ENCODE results near the gene ASB9. TPM values are rescaled to one million over a fixed set of nuclear protein-coding genes. Genes with fewer than 3 reads are reported as not detected.

ASB9 gene
- total RNA-seq, 1 experiment from 2014 or later: not detected

- H3K9me3 ChIP-seq (ENCODE audit: control insufficient read depth, low read depth, low read length): peaks cover 7% of the 10 kb centered on the region
- no peak for DNase-seq
- H3K27me3 Mint-ChIP-seq (ENCODE audit: low read depth): peaks cover 2% of the 10 kb centered on the region; the same call in 1 of the 2 replicates
- H3K23ac ChIP-seq (ENCODE audit: insufficient read length, low read depth, low read length): no peak overlapping the region
- no peaks in the 10 kb centered on the region for H4K20me1 ChIP-seq (ENCODE audit: control insufficient read depth, insufficient read depth, insufficient read length)
- no peaks in the 10 kb centered on the region for H3K79me2 ChIP-seq (ENCODE audit: insufficient read depth, low read length)
- no peaks in the 10 kb centered on the region for H3K23me2 ChIP-seq (ENCODE audit: insufficient read length, low read depth, low read length, poor library complexity, severe bottlenecking)
- H3K56ac ChIP-seq (ENCODE audit: insufficient read length, low read depth, low read length): no peak overlapping the region
- WGBS (ENCODE audit: extremely low coverage, insufficient read length, low lambda C conversion rate): no CpG with 5 or more reads among the region's 4 CpGs
- no peak overlapping the region for H2AFZ ChIP-seq (ENCODE audit: low read length)
- H2AK5ac ChIP-seq (ENCODE audit: insufficient read length, low read length): no peak overlapping the region
- H3K4me2 ChIP-seq (ENCODE audit: insufficient read depth, insufficient read length, low read length): no peak overlapping the region
- no peak overlapping the region for H4K91ac ChIP-seq (ENCODE audit: insufficient read length, low read depth, low read length)
- no peak overlapping the region for H2BK20ac ChIP-seq (ENCODE audit: low read depth, low read length, poor library complexity, severe bottlenecking)
- H3K27ac Mint-ChIP-seq: no peak overlapping the region
- H3K9me3 Mint-ChIP-seq: peaks cover 48% of the 10 kb centered on the region in 2 experiments
- no peak overlapping the region for H4K5ac ChIP-seq (ENCODE audit: insufficient read length, low read depth, low read length)
- H3K79me1 ChIP-seq (ENCODE audit: insufficient read depth, low read depth, low read length, poor library complexity, severe bottlenecking): no peaks in the 10 kb centered on the region
- H3K4me3 Mint-ChIP-seq: no peak overlapping the region
- H3K27me3 ChIP-seq (ENCODE audit: insufficient read depth, low read length): no peaks in the 10 kb centered on the region
- H3K14ac ChIP-seq (ENCODE audit: insufficient read depth, low read length): no peak overlapping the region
- no peaks in the 10 kb centered on the region; a peak in 1 of 7 replicates for H3K36me3 Mint-ChIP-seq (ENCODE audit: insufficient read depth in 1 of 3, low read depth in 3 of 3)
- H3K18ac ChIP-seq (ENCODE audit: insufficient read length, low read depth, low read length): no peak overlapping the region
- H2BK120ac ChIP-seq (ENCODE audit: low read depth, low read length, poor library complexity, severe bottlenecking): no peak overlapping the region
- no peak overlapping the region for H2BK12ac ChIP-seq (ENCODE audit: insufficient read length, low read depth, low read length)
- no peak overlapping the region for H3K9ac ChIP-seq (ENCODE audit: extremely low read depth, insufficient read length, low read length)
- no peak overlapping the region for H3K27ac ChIP-seq (ENCODE audit: insufficient read length, low read depth, low read length)
- H3K4me1 ChIP-seq (ENCODE audit: insufficient read depth, low read length): no peaks in the 10 kb centered on the region
- H3K4me1 Mint-ChIP-seq: no peaks in the 10 kb centered on the region
- H4K8ac ChIP-seq (replicated peaks; ENCODE audit: insufficient read length, low read depth, low read length): no peak overlapping the region
- TF ChIP-seq CTCF (conservative IDR thresholded peaks at IDR 0.05): no peak
- H2BK5ac ChIP-seq (ENCODE audit: insufficient read length, low read length): no peak overlapping the region
- H2BK15ac ChIP-seq (ENCODE audit: low read depth, low read length): no peak overlapping the region
- H3K4ac ChIP-seq (ENCODE audit: low read depth, low read length): no peak overlapping the region
- H3T11ph ChIP-seq (ENCODE audit: low read length): no peak overlapping the region
These were observed 65.6 kb downstream of the ASB9 start for GRCh38 chrX:15204130-15204751.
